Gastroesophageal sphincter (tissue), 3 donors: ENCODE data around the gene UGT1A3.

Source experiments
- EP300 ChIP-seq: sonication (generic); formaldehyde crosslinking; IDR thresholded peaks from one replicate; pipeline ENCODE4 v1.6.1; 2017; ENCODE audit warnings: antibody characterized with exemption, mild to moderate bottlenecking
- POLR2A ChIP-seq, 2 donors: fragments of 450-650 bp; IDR thresholded peaks; one replicate each; pipeline ENCODE4 v1.6.1; 2017; ENCODE audit warnings: antibody characterized with exemption in 2 of 2, mild to moderate bottlenecking in 2 of 2, moderate library complexity in 1 of 2
- POLR2AphosphoS5 ChIP-seq: sonication (generic); formaldehyde crosslinking; IDR thresholded peaks from one replicate; pipeline ENCODE4 v1.6.1; 2017; ENCODE audit warnings: antibody characterized with exemption
- TF ChIP-seq, protein P1 (sequence below), 4 experiments: fragments of 200-600 bp in 2 of 4; fragments of 450-650 bp in 2 of 4; sonication (generic) in 1 of 4; IDR thresholded peaks; one replicate each; pipeline ENCODE4 v1.5.1; 2017 to 2019; ENCODE audit warnings: antibody characterized with exemption in 4 of 4, mild to moderate bottlenecking in 2 of 4, moderate library complexity in 2 of 4

DNA sequence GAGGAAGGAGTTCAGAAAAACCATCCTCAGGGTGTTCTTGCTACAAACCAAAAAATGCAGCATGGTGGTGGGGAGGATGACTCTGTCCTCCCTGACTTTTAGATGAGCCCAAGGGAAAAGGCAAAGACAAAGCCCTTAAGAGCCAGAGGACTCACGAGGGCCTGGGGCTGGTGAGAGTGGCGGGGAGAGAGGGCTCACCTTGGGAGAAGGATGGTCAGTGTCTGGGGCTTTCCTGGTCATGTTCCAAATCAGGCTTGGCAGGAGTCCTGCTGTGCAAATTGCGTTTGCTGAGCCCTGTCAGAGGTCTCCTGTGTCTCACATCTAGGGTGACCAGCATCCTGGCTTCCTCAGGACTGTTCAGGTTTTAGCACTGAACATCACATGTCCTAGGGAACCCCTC is 35.9 kb downstream of the UGT1A3 start:
- TF ChIP-seq POLR2A (IDR thresholded peaks at IDR 0.05) (no peak), EP300 (no peak), POLR2AphosphoS5 (no peak)
- TF ChIP-seq, protein P1, sequence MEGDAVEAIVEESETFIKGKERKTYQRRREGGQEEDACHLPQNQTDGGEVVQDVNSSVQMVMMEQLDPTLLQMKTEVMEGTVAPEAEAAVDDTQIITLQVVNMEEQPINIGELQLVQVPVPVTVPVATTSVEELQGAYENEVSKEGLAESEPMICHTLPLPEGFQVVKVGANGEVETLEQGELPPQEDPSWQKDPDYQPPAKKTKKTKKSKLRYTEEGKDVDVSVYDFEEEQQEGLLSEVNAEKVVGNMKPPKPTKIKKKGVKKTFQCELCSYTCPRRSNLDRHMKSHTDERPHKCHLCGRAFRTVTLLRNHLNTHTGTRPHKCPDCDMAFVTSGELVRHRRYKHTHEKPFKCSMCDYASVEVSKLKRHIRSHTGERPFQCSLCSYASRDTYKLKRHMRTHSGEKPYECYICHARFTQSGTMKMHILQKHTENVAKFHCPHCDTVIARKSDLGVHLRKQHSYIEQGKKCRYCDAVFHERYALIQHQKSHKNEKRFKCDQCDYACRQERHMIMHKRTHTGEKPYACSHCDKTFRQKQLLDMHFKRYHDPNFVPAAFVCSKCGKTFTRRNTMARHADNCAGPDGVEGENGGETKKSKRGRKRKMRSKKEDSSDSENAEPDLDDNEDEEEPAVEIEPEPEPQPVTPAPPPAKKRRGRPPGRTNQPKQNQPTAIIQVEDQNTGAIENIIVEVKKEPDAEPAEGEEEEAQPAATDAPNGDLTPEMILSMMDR (IDR thresholded peaks at IDR 0.05), result no peak
